ENCODE measurements around the gene CRISPLD2. TPM values are rescaled to one million over a fixed set of nuclear protein-coding genes. Genes with fewer than 3 reads are reported as not detected.

The CRISPLD2 gene
- total and polyA plus RNA-seq, 10 donors, result 7.9 to 271 (median 75.5) TPM

- Histone ChIP-seq H3K4me1 (peaks cover 0 to 74% (median 8%) of the 10 kb centered on the region in 6 donors), H3K36me3 (peaks cover 0 to 75% (median 0%) of the 10 kb centered on the region in 6 donors), H3K4me3 (peak overlapping the region in 1 of 8 donors; percentile 46), H3K9me3 (no peaks in the 10 kb centered on the region), H3K27me3 (replicated peaks in 1 of 7) (peaks cover 0 to 42% (median 0%) of the 10 kb centered on the region in 7 donors), H3K27ac (peak overlapping the region in 7 of 8 donors; percentile 57 to 95 (median 83))
- no peak for DNase-seq
- TF ChIP-seq POLR2A (IDR thresholded peaks at IDR 0.05) (no peak), POLR2AphosphoS5 (IDR thresholded peaks at IDR 0.05) (peak in 1 of 3 donors; percentile 31)
- TF ChIP-seq, protein P1, sequence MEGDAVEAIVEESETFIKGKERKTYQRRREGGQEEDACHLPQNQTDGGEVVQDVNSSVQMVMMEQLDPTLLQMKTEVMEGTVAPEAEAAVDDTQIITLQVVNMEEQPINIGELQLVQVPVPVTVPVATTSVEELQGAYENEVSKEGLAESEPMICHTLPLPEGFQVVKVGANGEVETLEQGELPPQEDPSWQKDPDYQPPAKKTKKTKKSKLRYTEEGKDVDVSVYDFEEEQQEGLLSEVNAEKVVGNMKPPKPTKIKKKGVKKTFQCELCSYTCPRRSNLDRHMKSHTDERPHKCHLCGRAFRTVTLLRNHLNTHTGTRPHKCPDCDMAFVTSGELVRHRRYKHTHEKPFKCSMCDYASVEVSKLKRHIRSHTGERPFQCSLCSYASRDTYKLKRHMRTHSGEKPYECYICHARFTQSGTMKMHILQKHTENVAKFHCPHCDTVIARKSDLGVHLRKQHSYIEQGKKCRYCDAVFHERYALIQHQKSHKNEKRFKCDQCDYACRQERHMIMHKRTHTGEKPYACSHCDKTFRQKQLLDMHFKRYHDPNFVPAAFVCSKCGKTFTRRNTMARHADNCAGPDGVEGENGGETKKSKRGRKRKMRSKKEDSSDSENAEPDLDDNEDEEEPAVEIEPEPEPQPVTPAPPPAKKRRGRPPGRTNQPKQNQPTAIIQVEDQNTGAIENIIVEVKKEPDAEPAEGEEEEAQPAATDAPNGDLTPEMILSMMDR (IDR thresholded peaks at IDR 0.05 in 8 of 11, conservative IDR thresholded peaks at IDR 0.05 in 3 of 11), result no peak
- WGBS, 5 donors, result 49 to 76% (median 66%) methylated on average over 12 of the region's 12 CpGs
- intact Hi-C loops (cut with DNase I; ENCODE audit: low total_unique reads), result no loop called here
Observed at GRCh38 chr16:84893849-84894599, 74.2 kb downstream of the CRISPLD2 start.

DNA sequence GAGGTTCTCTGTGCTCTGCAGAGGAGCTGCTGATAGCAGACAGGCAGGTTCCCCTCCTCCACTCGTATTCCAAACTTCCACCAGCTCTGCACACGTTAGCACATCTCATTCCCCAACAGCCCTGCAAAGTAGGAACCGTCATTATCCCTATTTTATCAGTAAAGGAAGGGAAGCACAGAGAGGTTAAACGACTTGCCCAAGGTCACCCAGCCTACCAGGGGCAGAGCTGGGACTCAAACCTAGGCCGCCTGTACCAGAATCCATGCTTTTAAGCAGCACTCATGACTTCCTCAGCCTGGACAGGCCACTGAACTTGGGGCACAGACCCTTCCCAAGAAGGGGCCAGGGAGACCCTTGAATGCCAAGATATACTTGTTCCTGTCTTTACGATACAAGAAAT lies 75.2 kb downstream of the CRISPLD2 start:
- 60 to 71% (median 65%) methylated on average over 6 of the region's 6 CpGs for WGBS, 5 donors
- Histone ChIP-seq H3K4me1 (peaks cover 0 to 74% (median 8%) of the 10 kb centered on the region in 6 donors), H3K4me3 (peak overlapping the region in 1 of 8 donors; percentile 13), H3K9me3 (no peaks in the 10 kb centered on the region), H3K27me3 (replicated peaks in 1 of 7) (peaks cover 0 to 42% (median 0%) of the 10 kb centered on the region in 7 donors), H3K36me3 (peaks cover 0 to 74% (median 0%) of the 10 kb centered on the region in 6 donors), H3K27ac (peak overlapping the region in 7 of 8 donors; percentile 57 to 95 (median 83))
- TF ChIP-seq POLR2AphosphoS5 (IDR thresholded peaks at IDR 0.05) (no peak), POLR2A (IDR thresholded peaks at IDR 0.05) (no peak)
- TF ChIP-seq, protein P1 (IDR thresholded peaks at IDR 0.05 in 8 of 11, conservative IDR thresholded peaks at IDR 0.05 in 3 of 11), result no peak
- intact Hi-C loops (cut with DNase I; ENCODE audit: low total_unique reads), result no loop called here
- no peak for DNase-seq

GRCh38 chr16:84896847-84897246 lies 77.1 kb downstream of the CRISPLD2 start:
- no peak for DNase-seq
- Histone ChIP-seq H3K4me3 (no peak overlapping the region), H3K36me3 (peaks cover 0 to 66% (median 0%) of the 10 kb centered on the region in 6 donors), H3K27me3 (replicated peaks in 1 of 7) (peaks cover 0 to 27% (median 0%) of the 10 kb centered on the region in 7 donors), H3K4me1 (peaks cover 0 to 64% (median 6%) of the 10 kb centered on the region in 6 donors), H3K9me3 (no peaks in the 10 kb centered on the region), H3K27ac (peak overlapping the region in 7 of 8 donors; percentile 63 to 95 (median 87))
- intact Hi-C loops (cut with DNase I; ENCODE audit: low total_unique reads), result no loop called here
- TF ChIP-seq POLR2A (IDR thresholded peaks at IDR 0.05), result no peak
- TF ChIP-seq, protein P1 (IDR thresholded peaks at IDR 0.05 in 8 of 11, conservative IDR thresholded peaks at IDR 0.05 in 3 of 11), result no peak
- no peak for TF ChIP-seq POLR2AphosphoS5 (IDR thresholded peaks at IDR 0.05)
- WGBS, 5 donors, result 74 to 86% (median 81%) methylated on average over 9 of the region's 9 CpGs

- peak overlapping the region in 1 of 8 donors; percentile 21 for H3K4me3 ChIP-seq
- peaks cover 0 to 62% (median 0%) of the 10 kb centered on the region in 6 donors for H3K36me3 ChIP-seq
- H3K9me3 ChIP-seq, result no peaks in the 10 kb centered on the region
- intact Hi-C loops (cut with DNase I; ENCODE audit: low total_unique reads), result no loop called here
- H3K4me1 ChIP-seq, result peaks cover 0 to 54% (median 6%) of the 10 kb centered on the region in 6 donors
- TF ChIP-seq POLR2AphosphoS5 (IDR thresholded peaks at IDR 0.05) (peak in 1 of 3 donors; percentile 61), POLR2A (IDR thresholded peaks at IDR 0.05) (no peak)
- TF ChIP-seq, protein P1 (IDR thresholded peaks at IDR 0.05 in 8 of 11, conservative IDR thresholded peaks at IDR 0.05 in 3 of 11), result no peak
- H3K27me3 ChIP-seq (replicated peaks in 1 of 7), result peaks cover 0 to 16% (median 0%) of the 10 kb centered on the region in 7 donors
- H3K27ac ChIP-seq, result peak overlapping the region in 7 of 8 donors; percentile 63 to 95 (median 87)
- DNase-seq, result peak; percentile 71
- WGBS, 5 donors, result 38 to 58% (median 52%) methylated on average over 15 of the region's 15 CpGs
Observed at GRCh38 chr16:84897911-84898377, 78.2 kb downstream of the CRISPLD2 start.

Data from spleen (tissue), 11 donors.